ENCODE data around the gene IRF5. TPM values are rescaled to one million over a fixed set of nuclear protein-coding genes. Genes with fewer than 3 reads are reported as not detected.

The IRF5 gene
- total RNA-seq, 1 experiment from 2014 or later = 0.74 TPM

GRCh38 chr7:128936798-128937197 lies 929 bp upstream of the IRF5 start:
- peak overlapping the region; percentile 50 to 77; a peak in 4 of 5 replicates for H3K4me3 Mint-ChIP-seq

More at GRCh38 chr7:128936798-128937197, 929 bp upstream of the IRF5 start:
- H3K36me3 Mint-ChIP-seq (ENCODE audit: insufficient read depth in 1 of 3, low read depth in 3 of 3) = no peaks in the 10 kb centered on the region
- peaks cover 20% of the 10 kb centered on the region; the same call in 1 of the 2 replicates for H3K27me3 ChIP-seq (ENCODE audit: insufficient read depth, low read length)
- no peak overlapping the region for H3K27ac ChIP-seq (ENCODE audit: insufficient read length, low read depth, low read length)
- H2BK120ac ChIP-seq (ENCODE audit: low read depth, low read length, poor library complexity, severe bottlenecking) = no peak overlapping the region
- H3T11ph ChIP-seq (ENCODE audit: low read length) = no peak overlapping the region
- H4K91ac ChIP-seq (ENCODE audit: insufficient read length, low read depth, low read length) = no peak overlapping the region
- H2BK15ac ChIP-seq (ENCODE audit: low read depth, low read length) = no peak overlapping the region
- no peak overlapping the region for H3K14ac ChIP-seq (ENCODE audit: insufficient read depth, low read length)
- no peak overlapping the region for H3K4me2 ChIP-seq (ENCODE audit: insufficient read depth, insufficient read length, low read length)
- H3K18ac ChIP-seq (ENCODE audit: insufficient read length, low read depth, low read length) = no peak overlapping the region
- H2BK20ac ChIP-seq (ENCODE audit: low read depth, low read length, poor library complexity, severe bottlenecking) = no peak overlapping the region
- H3K56ac ChIP-seq (ENCODE audit: insufficient read length, low read depth, low read length) = no peak overlapping the region
- H3K4me1 Mint-ChIP-seq = peaks cover 13 to 20% of the 10 kb centered on the region in 2 experiments
- no peak overlapping the region for H2AK5ac ChIP-seq (ENCODE audit: insufficient read length, low read length)
- H3K79me1 ChIP-seq (ENCODE audit: insufficient read depth, low read depth, low read length, poor library complexity, severe bottlenecking) = no peaks in the 10 kb centered on the region
- no peaks in the 10 kb centered on the region for H3K9me3 ChIP-seq (ENCODE audit: control insufficient read depth, low read depth, low read length)
- H3K23ac ChIP-seq (ENCODE audit: insufficient read length, low read depth, low read length) = no peak overlapping the region
- H3K9ac ChIP-seq (ENCODE audit: extremely low read depth, insufficient read length, low read length) = no peak overlapping the region
- no peak for DNase-seq
- no peak overlapping the region for H2BK12ac ChIP-seq (ENCODE audit: insufficient read length, low read depth, low read length)
- no peak overlapping the region for H4K5ac ChIP-seq (ENCODE audit: insufficient read length, low read depth, low read length)
- no peaks in the 10 kb centered on the region for H3K4me1 ChIP-seq (ENCODE audit: insufficient read depth, low read length)
- H3K4ac ChIP-seq (ENCODE audit: low read depth, low read length) = no peak overlapping the region
- no CpG with 5 or more reads among the region's 4 CpGs for WGBS (ENCODE audit: extremely low coverage, insufficient read length, low lambda C conversion rate)
- H4K8ac ChIP-seq (replicated peaks; ENCODE audit: insufficient read length, low read depth, low read length) = no peak overlapping the region
- no peak overlapping the region for H2AFZ ChIP-seq (ENCODE audit: low read length)
- H3K9me3 Mint-ChIP-seq = 0 out of 5 replicates have a peak, but pooled peaks cover 0 to 2% of the 10 kb centered on the region in 2 experiments
- peaks cover 5% of the 10 kb centered on the region for H3K23me2 ChIP-seq (ENCODE audit: insufficient read length, low read depth, low read length, poor library complexity, severe bottlenecking)
- H3K27ac Mint-ChIP-seq = no peak overlapping the region
- no peaks in the 10 kb centered on the region for H4K20me1 ChIP-seq (ENCODE audit: control insufficient read depth, insufficient read depth, insufficient read length)
- no peak for TF ChIP-seq CTCF (conservative IDR thresholded peaks at IDR 0.05)
- no peak overlapping the region for H2BK5ac ChIP-seq (ENCODE audit: insufficient read length, low read length)
- H3K27me3 Mint-ChIP-seq (ENCODE audit: low read depth) = peaks cover 79% of the 10 kb centered on the region
- H3K79me2 ChIP-seq (ENCODE audit: insufficient read depth, low read length) = no peaks in the 10 kb centered on the region

Data from H9 (cell line).